Measurements from ENCODE around the gene BLNK.

DNA sequence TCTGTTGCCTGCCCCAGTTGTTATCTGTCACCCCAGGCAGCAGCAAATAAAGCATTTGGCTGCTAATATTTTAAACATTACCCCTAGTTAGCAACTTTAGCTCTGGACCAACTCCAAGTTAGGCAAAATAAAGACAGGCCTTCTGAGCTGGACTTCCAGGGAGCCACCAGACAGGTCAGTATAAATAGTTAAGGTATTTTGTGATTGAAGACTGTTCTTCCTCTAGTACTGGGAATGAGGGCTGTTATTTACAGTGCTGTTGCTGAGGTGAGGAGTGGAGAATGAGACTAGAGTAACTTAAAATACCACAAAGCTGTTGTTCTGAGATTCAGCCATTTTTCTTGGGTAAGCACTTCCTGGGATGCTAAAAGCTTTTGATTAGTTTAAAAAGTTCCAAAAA, 101.1 kb downstream of the BLNK start:
- no peak for TF ChIP-seq POLR2A (IDR thresholded peaks at IDR 0.05)
- TF ChIP-seq, protein P1, sequence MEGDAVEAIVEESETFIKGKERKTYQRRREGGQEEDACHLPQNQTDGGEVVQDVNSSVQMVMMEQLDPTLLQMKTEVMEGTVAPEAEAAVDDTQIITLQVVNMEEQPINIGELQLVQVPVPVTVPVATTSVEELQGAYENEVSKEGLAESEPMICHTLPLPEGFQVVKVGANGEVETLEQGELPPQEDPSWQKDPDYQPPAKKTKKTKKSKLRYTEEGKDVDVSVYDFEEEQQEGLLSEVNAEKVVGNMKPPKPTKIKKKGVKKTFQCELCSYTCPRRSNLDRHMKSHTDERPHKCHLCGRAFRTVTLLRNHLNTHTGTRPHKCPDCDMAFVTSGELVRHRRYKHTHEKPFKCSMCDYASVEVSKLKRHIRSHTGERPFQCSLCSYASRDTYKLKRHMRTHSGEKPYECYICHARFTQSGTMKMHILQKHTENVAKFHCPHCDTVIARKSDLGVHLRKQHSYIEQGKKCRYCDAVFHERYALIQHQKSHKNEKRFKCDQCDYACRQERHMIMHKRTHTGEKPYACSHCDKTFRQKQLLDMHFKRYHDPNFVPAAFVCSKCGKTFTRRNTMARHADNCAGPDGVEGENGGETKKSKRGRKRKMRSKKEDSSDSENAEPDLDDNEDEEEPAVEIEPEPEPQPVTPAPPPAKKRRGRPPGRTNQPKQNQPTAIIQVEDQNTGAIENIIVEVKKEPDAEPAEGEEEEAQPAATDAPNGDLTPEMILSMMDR (IDR thresholded peaks at IDR 0.05) = no peak
